K562 (cell line): ENCODE results near the gene CCDC85B. TPM values are rescaled to one million over a fixed set of nuclear protein-coding genes. Genes with fewer than 3 reads are reported as not detected.

Source experiments
- ATAC-seq: fragments of 200-7000 bp; cut with Tn5 transposase; 3 replicates; pipeline ENCODE4 v1.9.1; 2020; ENCODE audit warnings: moderate library complexity
- BruUV-seq: library from RNA; stranded (reverse); fragments of 400-500 nt; replicated peaks from 2 replicates; lab custom pipeline; 2021; lab: Mats Ljungman, UMichigan
- CTCF ChIA-PET: fragments of 300-600 bp; formaldehyde crosslinking; extraction: SDS; loops from one replicate; lab custom pipeline; 2021; ENCODE audit warnings: low intra/inter-chr PET ratio; lab: Yijun Ruan, JAX
- POLR2A ChIA-PET: fragments of 300-600, 350-650 bp; sonication (Branson Sonifier 250); formaldehyde crosslinking; extraction: SDS; loops from one replicate; lab custom pipeline; 2021; ENCODE audit warnings: antibody characterized with exemption, inconsistent platforms; lab: Yijun Ruan, JAX
- DNase-seq, 4 experiments: peaks; one replicate each; pipeline versions ENCODE4 v3.0.0 to v3.0.0-alpha.2; 2011 to 2018; ENCODE audit warnings: low spot score in 3 of 4, mixed read lengths in 3 of 4; ENCODE audit errors: extremely low read depth in 1 of 4
- FAIRE-seq: peaks from 2 replicates; lab custom pipeline; 2011; peaks lifted over from hg19 to GRCh38; lab: Jason Lieb, UNC
- H2AFZ ChIP-seq: 2 replicates; pipeline ENCODE4 v1.6.0; 2011; ENCODE audit warnings: low read depth, low read length, control low read depth, inconsistent platforms
- H3K27ac ChIP-seq: fragments of 200-600 bp; 3 replicates; pipeline ENCODE4 v1.8.0; 2011; ENCODE audit warnings: low read depth, mild to moderate bottlenecking, control low read depth, inconsistent platforms, low read length, moderate library complexity, mixed read lengths; ENCODE audit errors: extremely low read depth
- H3K27me3 ChIP-seq, 2 experiments: fragments of 300-600 bp in 1 of 2; 2 replicates in 1 of 2; 3 replicates in 1 of 2; pipeline versions ENCODE4 v1.6.0 to v1.8.0; 2011; ENCODE audit warnings: inconsistent platforms in 2 of 2, low read length in 2 of 2, mild to moderate bottlenecking in 1 of 2, mixed read lengths in 1 of 2, moderate library complexity in 1 of 2; ENCODE audit not compliant: control insufficient read depth in 2 of 2, insufficient read depth in 2 of 2
- H3K36me3 ChIP-seq: fragments of 300-600 bp; 3 replicates; pipeline ENCODE4 v1.8.0; 2011; ENCODE audit warnings: mild to moderate bottlenecking, low read length, inconsistent platforms; ENCODE audit not compliant: control insufficient read depth, insufficient read depth
- H3K4me1 ChIP-seq, 2 experiments: fragments of 200-600 bp in 1 of 2; replicated peaks in 1 of 2; 2 replicates in 1 of 2; 3 replicates in 1 of 2; pipeline versions ENCODE4 v1.5.1 to v1.8.0; 2011; ENCODE audit warnings: inconsistent platforms in 2 of 2, low read length in 2 of 2, mild to moderate bottlenecking in 1 of 2, mixed read lengths in 1 of 2, moderate library complexity in 1 of 2; ENCODE audit not compliant: control insufficient read depth in 2 of 2, insufficient read depth in 2 of 2
- H3K4me2 ChIP-seq: 2 replicates; pipeline ENCODE4 v1.6.1; 2011; ENCODE audit warnings: low read length, control low read depth, inconsistent platforms, mixed read lengths; ENCODE audit not compliant: insufficient read depth
- H3K4me3 ChIP-seq: fragments of 200-600 bp; sonication (generic), shearing (Covaris generic); 2 replicates; pipeline ENCODE4 v1.5.1; 2016; ENCODE audit warnings: control low read depth, inconsistent platforms
- H3K79me2 ChIP-seq: fragments of 200-600 bp; 3 replicates; pipeline ENCODE4 v1.8.0; 2011; ENCODE audit warnings: low read length, inconsistent platforms; ENCODE audit not compliant: control insufficient read depth, insufficient read depth
- H3K9ac ChIP-seq, 2 experiments: 2 replicates each; pipeline versions ENCODE4 v1.6.0 to v1.6.1; 2011; ENCODE audit warnings: low read depth in 2 of 2, low read length in 2 of 2, control low read depth in 1 of 2, inconsistent platforms in 1 of 2, mild to moderate bottlenecking in 1 of 2, mixed read lengths in 1 of 2; ENCODE audit not compliant: insufficient read depth in 1 of 2
- H3K9me1 ChIP-seq: one replicate; pipeline ENCODE4 v1.6.0; 2011; ENCODE audit warnings: inconsistent platforms, mild to moderate bottlenecking, low read length, moderate library complexity; ENCODE audit not compliant: control insufficient read depth, insufficient read depth
- H3K9me3 ChIP-seq: replicated peaks from 2 replicates; pipeline ENCODE4 v1.5.1; 2011; ENCODE audit warnings: low read depth, low read length, inconsistent platforms; ENCODE audit not compliant: control insufficient read depth, insufficient read depth
- H4K20me1 ChIP-seq: replicated peaks from 2 replicates; pipeline ENCODE4 v1.6.1; 2011; ENCODE audit warnings: low read length, inconsistent platforms, mixed read lengths; ENCODE audit not compliant: control insufficient read depth, insufficient read depth
- ARNT ChIP-seq, 2 experiments: fragments of 450-650 bp; IDR thresholded peaks; 2 replicates each; pipeline ENCODE4 v1.6.1; 2016; ENCODE audit warnings: mild to moderate bottlenecking in 1 of 2
- CXXC5 ChIP-seq: fragments of 250-450 bp; sonication (Bioruptor Pico); IDR thresholded peaks from 2 replicates; pipeline ENCODE4 v1.8.0; 2022; ENCODE audit warnings: inconsistent platforms, mild to moderate bottlenecking, moderate library complexity
- ELF4 ChIP-seq: fragments of 450-650 bp; formaldehyde crosslinking; IDR thresholded peaks from 2 replicates; pipeline ENCODE4 v1.4.0; 2022; ENCODE audit warnings: missing genetic modification characterization
- GTF2B ChIP-seq: IDR thresholded peaks from 2 replicates; pipeline ENCODE4 v1.6.1; 2011; ENCODE audit not compliant: insufficient read length; ENCODE audit errors: extremely low read depth
- KLF10 ChIP-seq: fragments of 250-450 bp; sonication (Bioruptor Pico); IDR thresholded peaks from 2 replicates; pipeline ENCODE4 v1.6.1; 2021; ENCODE audit warnings: matching md5 sums
- KLF13 ChIP-seq: fragments of 450-650 bp; IDR thresholded peaks from 2 replicates; pipeline ENCODE4 v1.6.1; 2016; ENCODE audit warnings: missing genetic modification characterization, low read depth, mild to moderate bottlenecking, missing compliant biosample characterization, moderate library complexity, borderline replicate concordance
- NR2C2 ChIP-seq, 2 experiments: fragments of 200-800 bp in 1 of 2; sonication (Bioruptor generic) in 1 of 2; sonication (generic) in 1 of 2; formaldehyde crosslinking in 1 of 2; IDR thresholded peaks; 2 replicates each; pipeline versions ENCODE4 v1.6.1 to v1.8.0; 2016 to 2022; ENCODE audit warnings: mild to moderate bottlenecking in 1 of 2, missing compliant biosample characterization in 1 of 2, missing genetic modification characterization in 1 of 2, missing genetic modification reagents in 1 of 2
- PCBP1 ChIP-seq: fragments of 200-400 bp; formaldehyde crosslinking; IDR thresholded peaks from 2 replicates; pipeline ENCODE4 v1.6.1; 2018; ENCODE audit warnings: mild to moderate bottlenecking, low read depth, low read length; ENCODE audit not compliant: poor library complexity, severe bottlenecking
- ZBTB33 ChIP-seq: sonication (generic); formaldehyde crosslinking; IDR thresholded peaks from 2 replicates; pipeline ENCODE4 v1.8.1; 2023; ENCODE audit warnings: mild to moderate bottlenecking, missing genetic modification reagents
- ZNF431 ChIP-seq: sonication (generic); formaldehyde crosslinking; IDR thresholded peaks from 2 replicates; pipeline ENCODE4 v1.8.0; 2022; ENCODE audit warnings: mild to moderate bottlenecking, missing genetic modification reagents
- ZZZ3 ChIP-seq: fragments of 450-650 bp; IDR thresholded peaks from 2 replicates; pipeline ENCODE4 v1.6.1; 2016; ENCODE audit warnings: antibody characterized with exemption, mild to moderate bottlenecking, moderate library complexity
- WGBS: fragments of 100-300 bp; shearing (Covaris generic); methylation state at CpG from one replicate; pipeline ENCODE4 v1.1.6; 2016; ENCODE audit warnings: low coverage, mixed read lengths; ENCODE audit not compliant: insufficient coverage; ENCODE audit errors: missing lambda C conversion rate; 5-methylcytosine and 5-hydroxymethylcytosine counted together
- in situ Hi-C: fragments of 300-500 bp; cut with MboI; formaldehyde crosslinking; loops from 4 replicates; pipeline ENCODE4 v1.15.0; 2018; ENCODE audit warnings: inconsistent platforms, mixed read lengths
- intact Hi-C: fragments of 100-400 bp; cut with micrococcal nuclease; formaldehyde crosslinking; loops from 2 replicates; pipeline ENCODE4 v1.14.2; 2022
- polyA plus RNA-seq, 8 experiments: library from polyadenylated mRNA; depleted of rRNA in 4 of 8; stranded (reverse) in 5 of 8; unstranded in 3 of 8; fragments of >200 nt; fragmentation: Nextera tagmentation in 2 of 8; fragmentation: Illumina TruSeq in 1 of 8; extraction: Ambion mirVana in 2 of 8; extraction: Trizol in 1 of 8; gene quantifications; 2 replicates each; pipeline versions ENCODE4 v1.2.1 to v1.2.3, GENCODE V29; 2011 to 2014; ENCODE audit warnings: inconsistent platforms in 1 of 8, missing spikeins in 1 of 8
- total RNA-seq, 7 experiments: library from RNA; depleted of rRNA in 6 of 7; stranded (reverse); fragments of >200 nt in 6 of 7; fragmentation: Illumina TruSeq in 2 of 7; extraction: Trizol in 2 of 7; gene quantifications; 2 replicates each; pipeline versions ENCODE4 v1.2.1 to v1.2.3, GENCODE V29; 2011 to 2021; ENCODE audit warnings: low replicate concordance in 1 of 7
- TF ChIP-seq, protein P1 (sequence below): fragments of 250-450 bp; sonication (Bioruptor Pico); IDR thresholded peaks from 2 replicates; pipeline ENCODE4 v1.5.1; 2021; ENCODE audit warnings: mild to moderate bottlenecking
- TF ChIP-seq, protein P2 (sequence below): sonication (generic); formaldehyde crosslinking; IDR thresholded peaks from 2 replicates; pipeline ENCODE4 v1.5.0; 2020; ENCODE audit warnings: missing genetic modification reagents
- TF ChIP-seq, protein P3 (sequence below): sonication (generic); formaldehyde crosslinking; IDR thresholded peaks from 2 replicates; pipeline ENCODE4 v1.8.0; 2022; ENCODE audit warnings: missing genetic modification reagents, mild to moderate bottlenecking, borderline replicate concordance

Gene CCDC85B
- total and polyA plus RNA-seq, 9 of the 15 experiments (the other 6 are each of a cell fraction or from before 2014, with no cell fraction given), result 0.14 to 138 (median 6.2) TPM

DNA sequence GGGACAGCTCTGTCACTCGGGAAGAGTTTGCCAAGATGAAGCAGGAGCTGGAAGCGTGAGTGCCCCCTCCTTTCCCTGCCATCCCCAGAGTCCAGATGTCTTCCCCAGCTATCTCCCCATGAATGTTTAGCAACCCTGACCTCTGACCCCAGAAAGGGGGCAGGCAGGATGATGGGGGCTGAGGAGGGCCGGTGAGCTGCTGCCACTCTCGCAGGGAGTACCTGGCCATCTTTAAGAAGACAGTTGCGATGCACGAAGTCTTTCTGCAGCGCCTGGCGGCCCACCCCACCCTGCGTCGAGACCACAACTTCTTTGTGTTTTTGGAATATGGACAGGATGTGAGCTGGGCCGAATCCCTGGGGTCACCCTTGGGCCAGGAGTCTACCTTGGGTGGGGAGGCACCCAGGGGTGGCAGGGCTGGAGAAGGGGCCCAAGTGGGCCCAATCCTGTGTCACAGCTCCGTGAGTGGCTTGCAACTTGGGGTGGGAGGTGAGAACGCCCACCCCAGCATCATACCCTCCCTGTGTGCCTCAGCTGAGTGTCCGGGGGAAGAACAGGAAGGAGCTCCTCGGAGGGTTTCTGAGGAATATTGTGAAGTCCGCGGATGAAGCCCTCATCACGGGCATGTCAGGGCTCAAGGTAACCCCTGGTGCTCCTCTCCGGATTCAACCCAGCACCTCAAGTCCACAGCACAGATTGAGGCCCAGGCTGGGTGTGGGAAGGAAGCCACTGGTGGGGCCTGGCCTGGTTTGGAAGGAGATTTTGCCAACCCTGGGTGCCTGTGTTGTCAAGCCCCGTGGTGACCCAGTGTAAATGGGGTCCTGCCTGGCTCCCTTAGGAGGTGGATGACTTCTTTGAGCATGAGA, 40.0 kb upstream of the CCDC85B start:
- FAIRE-seq, result no peak
- ATAC-seq, result no peak
- TF ChIP-seq ZBTB33 (CRISPR knock-in tag) (0 out of 2 replicates have a peak, but pooled peaks have one; percentile 23), ZZZ3 (no peak), KLF10 (CRISPR knock-in tag) (no peak), GTF2B (no peak), CXXC5 (no peak), NR2C2 (CRISPR knock-in tag; IDR thresholded peaks at IDR 0.05) (peak; percentile 51), NR2C2 (tag; IDR thresholded peaks at IDR 0.05) (peak; percentile 66), KLF13 (tag) (no peak), ARNT (IDR thresholded peaks at IDR 0.05) (no peak), ELF4 (CRISPR knock-in tag) (no peak), PCBP1 (no peak), ZNF431 (CRISPR knock-in tag) (no peak)
- TF ChIP-seq, protein P1, sequence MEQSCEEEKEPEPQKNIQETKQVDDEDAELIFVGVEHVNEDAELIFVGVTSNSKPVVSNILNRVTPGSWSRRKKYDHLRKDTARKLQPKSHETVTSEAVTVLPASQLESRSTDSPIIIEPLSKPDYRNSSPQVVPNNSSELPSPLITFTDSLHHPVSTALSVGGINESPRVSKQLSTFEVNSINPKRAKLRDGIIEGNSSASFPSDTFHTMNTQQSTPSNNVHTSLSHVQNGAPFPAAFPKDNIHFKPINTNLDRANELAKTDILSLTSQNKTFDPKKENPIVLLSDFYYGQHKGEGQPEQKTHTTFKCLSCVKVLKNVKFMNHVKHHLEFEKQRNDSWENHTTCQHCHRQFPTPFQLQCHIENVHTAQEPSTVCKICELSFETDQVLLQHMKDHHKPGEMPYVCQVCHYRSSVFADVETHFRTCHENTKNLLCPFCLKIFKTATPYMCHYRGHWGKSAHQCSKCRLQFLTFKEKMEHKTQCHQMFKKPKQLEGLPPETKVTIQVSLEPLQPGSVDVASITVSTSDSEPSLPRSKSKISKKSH, result no peak
- TF ChIP-seq, protein P2, sequence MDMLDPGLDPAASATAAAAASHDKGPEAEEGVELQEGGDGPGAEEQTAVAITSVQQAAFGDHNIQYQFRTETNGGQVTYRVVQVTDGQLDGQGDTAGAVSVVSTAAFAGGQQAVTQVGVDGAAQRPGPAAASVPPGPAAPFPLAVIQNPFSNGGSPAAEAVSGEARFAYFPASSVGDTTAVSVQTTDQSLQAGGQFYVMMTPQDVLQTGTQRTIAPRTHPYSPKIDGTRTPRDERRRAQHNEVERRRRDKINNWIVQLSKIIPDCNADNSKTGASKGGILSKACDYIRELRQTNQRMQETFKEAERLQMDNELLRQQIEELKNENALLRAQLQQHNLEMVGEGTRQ, result no peak
- TF ChIP-seq, protein P3, sequence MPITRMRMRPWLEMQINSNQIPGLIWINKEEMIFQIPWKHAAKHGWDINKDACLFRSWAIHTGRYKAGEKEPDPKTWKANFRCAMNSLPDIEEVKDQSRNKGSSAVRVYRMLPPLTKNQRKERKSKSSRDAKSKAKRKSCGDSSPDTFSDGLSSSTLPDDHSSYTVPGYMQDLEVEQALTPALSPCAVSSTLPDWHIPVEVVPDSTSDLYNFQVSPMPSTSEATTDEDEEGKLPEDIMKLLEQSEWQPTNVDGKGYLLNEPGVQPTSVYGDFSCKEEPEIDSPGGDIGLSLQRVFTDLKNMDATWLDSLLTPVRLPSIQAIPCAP (CRISPR knock-in tag), result no peak

More for the DNA sequence above, 40.0 kb upstream of the CCDC85B start:
- ChIA-PET POLR2A (interaction anchor here (0.5 to 5.9 kb wide), 21 partner anchors 9 to 1469 kb away, joined by 3 to 67 read pairs (median 5); partner anchors contain the start of genes CCDC85B, CFL1, EHBP1L1 and FIBP), CTCF (no interaction called here)
- no TSS peak for BruUV-seq
- WGBS, result 67% methylated on average over 18 of the region's 20 CpGs
- no peaks in the 10 kb centered on the region for H3K27me3 ChIP-seq
- H3K79me2 ChIP-seq, result peaks cover 20% of the 10 kb centered on the region
- H3K4me1 ChIP-seq, result peaks cover 0 to 27% of the 10 kb centered on the region in 2 experiments; a peak in 3 of 5 replicates
- peak overlapping the region in 1 of 2 experiments; percentile 62; a peak in 1 of 4 replicates for H3K9ac ChIP-seq
- no peak overlapping the region for H3K27ac ChIP-seq
- intact Hi-C loops, result no loop called here
- in situ Hi-C loops, result no loop called here
- H3K36me3 ChIP-seq, result peaks cover 42% of the 10 kb centered on the region
- no peak overlapping the region for H3K4me2 ChIP-seq
- peak in 1 of 4 experiments; percentile 12 for DNase-seq
- no peak overlapping the region for H2AFZ ChIP-seq
- no peak overlapping the region for H3K4me3 ChIP-seq
- H3K9me3 ChIP-seq, result peaks cover 7% of the 10 kb centered on the region; the same call in 1 of the 2 replicates
- peaks cover 2% of the 10 kb centered on the region; the same call in 1 of the 2 replicates for H4K20me1 ChIP-seq
- peaks cover 1% of the 10 kb centered on the region for H3K9me1 ChIP-seq
